Stimulated activated CD8-positive, alpha-beta memory T cell treated with anti-CD3 and anti-CD28 coated beads, Interleukin-4, amount 100 ng/mL, for 48 hours (primary cell): ENCODE results near the gene TKT.
"Not testable (repeated sequence)": the region's sequence is repeated elsewhere in the genome, so short reads cannot be mapped to it uniquely, and the experiment has no call there.

ENCODE experiments used
- DNase-seq: peaks from one replicate; pipeline ENCODE4 v3.0.0-alpha.2; 2020

Gene TKT

DNA sequence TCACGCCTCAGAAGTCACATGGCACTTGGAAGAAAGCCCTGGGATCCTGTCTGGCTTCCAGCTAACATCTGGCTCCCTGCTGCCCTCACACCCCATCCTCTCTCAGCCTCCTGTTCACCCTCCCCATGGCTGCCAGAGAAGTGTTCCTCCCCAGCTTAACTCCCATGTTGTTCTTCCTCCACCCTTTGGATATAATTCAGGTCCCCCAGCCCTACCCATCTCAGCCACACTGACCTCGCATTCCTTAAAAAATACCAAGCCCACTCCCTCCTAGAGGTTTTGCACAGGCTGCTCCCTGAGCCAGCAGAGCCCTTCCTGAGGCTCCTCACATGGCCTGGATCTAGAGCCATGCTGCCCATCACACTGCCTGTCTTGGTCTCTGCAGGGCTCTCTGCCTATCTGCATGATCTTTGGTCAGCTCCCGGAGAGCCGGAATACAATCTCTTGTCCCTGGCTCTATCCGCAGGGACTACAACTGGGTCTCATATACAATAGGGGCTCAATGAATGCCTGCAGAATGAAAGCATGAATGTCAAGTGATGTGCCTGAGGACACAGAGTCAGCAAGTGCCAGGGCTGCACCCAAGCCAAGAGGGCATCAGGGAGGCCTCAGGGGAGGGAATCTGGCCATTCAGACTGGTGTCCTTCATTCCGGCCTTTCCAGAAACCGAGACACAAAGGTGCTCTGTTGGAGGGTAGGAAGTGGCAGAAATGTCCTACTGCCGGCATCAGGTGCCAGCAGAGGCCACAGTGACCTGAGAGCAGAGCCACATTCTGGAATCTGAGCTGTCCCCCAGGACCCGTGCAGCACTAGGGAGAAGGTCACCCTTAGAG is 3.8 kb upstream of the TKT start:
- no peak for DNase-seq

DNA sequence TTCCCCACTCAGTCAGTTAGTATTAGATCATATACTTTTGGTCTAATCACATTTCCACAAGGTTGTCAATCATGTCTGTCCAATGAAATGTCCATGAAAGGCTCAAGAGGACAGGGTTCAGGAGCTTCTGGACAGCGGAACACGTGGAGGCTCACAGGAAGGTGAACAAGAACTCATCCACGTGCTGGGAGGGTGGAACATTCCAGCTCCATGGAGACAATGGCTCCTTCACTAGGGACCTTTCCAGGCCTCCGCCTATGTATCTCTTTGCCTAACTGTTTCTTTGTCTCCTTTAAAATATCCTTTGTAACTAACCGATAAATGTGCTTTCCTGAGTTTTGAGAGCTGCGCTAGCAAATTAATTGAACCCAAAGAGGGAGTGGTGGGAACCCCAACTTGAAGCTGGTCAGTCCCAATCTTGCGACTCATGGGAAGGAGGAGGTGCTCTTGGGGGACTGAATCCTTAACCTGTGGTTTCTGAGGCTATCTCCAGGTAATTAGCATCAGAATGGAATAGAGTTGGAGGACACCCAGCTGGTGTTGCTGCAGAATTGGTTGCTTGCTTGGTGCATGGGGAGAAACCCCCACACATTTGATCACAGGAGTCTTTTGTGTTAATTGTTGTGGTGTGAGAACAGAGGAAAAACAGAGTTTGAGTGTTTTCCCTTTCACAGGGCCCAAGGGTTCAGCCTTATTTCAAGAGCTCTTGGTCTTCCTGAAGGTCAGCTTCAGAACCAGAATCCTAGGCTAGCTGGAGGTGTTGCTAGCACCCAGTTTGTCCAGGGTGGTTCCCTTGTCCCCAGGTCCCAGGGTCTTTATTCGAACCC is 3.0 kb upstream of the TKT start:
- DNase-seq, result no peak

DNA sequence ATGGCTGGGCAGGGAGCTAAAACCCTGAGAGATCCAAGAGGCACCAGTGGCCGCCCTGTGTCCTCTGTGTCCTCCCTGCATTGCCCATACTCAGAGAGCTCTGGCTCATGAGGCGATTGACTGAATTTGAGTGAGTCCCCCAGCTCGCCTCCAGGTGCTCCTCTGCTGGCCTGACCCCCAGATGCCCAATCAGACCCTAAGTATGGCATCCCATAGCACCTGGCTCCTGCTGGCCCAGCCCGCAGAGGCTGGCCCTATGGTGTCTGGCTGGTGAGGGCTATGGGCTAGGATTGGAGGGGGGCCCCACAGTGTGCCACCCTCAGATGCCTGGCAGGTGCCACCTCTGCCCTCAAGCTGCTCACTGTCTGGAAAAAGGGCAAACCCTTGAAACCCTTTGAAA is 1.6 kb upstream of the TKT start:
- no peak for DNase-seq

DNA sequence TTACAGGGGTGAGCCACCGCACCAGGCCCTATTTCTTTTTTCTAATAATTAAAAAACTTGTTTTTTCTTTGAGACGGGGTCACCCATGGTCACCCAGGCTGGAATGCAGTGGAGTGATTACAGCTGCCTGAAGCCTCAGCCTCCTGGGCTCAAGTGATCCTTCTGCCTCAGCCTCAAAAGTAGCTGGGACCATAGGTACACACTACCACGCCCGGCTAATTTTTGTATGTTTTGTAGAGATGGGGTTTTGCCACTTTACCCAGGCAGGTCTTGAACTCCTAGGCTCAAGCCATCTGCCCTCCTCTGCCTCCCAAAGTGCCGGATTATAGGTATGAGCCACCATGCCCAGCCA is 858 bp upstream of the TKT start:
- DNase-seq, result no peak

DNA sequence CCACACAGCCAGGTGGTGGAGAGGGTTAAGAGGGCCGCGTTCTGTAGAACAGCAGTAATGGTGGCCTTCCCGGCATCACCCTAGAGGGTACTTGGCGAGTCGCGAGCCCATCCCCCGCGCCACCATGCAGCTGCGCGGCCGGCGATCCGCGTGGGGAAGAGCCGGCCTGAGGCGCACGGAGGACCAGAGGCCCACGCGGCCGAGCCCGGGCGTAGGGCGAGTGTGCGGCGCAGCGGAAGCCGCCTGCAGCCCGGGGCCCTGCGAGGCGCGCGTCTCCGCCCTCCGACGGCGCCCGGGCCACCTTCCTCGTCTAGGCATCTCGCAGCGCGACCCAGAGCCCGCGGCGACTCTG is 423 bp downstream of the TKT start:
- DNase-seq, result peak; percentile 53

DNA sequence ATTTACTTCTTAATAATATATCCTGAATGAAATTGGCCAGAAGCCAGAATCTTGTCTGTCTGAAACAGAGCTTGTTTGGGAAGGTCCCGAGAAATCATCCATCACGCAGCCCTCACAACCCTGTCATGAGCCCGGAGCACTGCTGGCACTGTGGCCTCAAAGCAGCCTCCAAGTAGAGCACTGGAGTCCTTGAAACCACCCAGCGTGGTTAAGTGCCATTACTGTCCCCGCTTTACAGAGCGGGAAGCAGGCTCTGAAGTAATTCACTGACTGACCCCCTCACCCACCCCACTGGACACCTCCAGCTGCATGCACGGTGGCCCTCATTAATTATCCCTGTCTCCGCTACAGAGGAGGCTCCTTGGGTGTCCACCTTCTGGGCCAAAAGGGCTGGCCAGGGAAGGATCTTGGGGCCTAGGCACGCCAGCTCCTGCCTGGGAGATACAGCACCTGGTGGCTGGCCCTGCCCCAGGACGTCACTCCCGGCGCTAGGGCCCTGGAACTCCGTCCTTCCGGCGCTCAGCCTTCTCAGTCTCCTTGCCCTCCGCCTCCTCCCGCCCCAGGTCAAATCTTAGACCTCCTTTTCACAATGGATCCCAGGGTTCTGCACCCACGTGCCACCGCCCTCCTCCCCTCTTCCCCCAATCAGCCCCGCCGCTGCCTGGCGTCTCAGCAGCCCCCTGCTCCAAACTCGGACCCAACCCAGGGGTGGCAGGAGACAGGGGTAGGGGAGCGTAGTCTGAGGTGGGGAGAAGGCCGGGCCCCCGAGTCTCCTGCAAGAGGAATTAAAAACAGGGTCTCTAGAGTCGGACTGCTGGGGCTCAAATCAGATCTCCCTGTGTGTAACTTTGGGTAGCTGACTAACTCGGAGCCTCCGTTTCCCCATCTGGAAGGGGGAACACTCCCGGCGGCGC is 1.1 kb downstream of the TKT start:
- DNase-seq, result peak; percentile 74

DNA sequence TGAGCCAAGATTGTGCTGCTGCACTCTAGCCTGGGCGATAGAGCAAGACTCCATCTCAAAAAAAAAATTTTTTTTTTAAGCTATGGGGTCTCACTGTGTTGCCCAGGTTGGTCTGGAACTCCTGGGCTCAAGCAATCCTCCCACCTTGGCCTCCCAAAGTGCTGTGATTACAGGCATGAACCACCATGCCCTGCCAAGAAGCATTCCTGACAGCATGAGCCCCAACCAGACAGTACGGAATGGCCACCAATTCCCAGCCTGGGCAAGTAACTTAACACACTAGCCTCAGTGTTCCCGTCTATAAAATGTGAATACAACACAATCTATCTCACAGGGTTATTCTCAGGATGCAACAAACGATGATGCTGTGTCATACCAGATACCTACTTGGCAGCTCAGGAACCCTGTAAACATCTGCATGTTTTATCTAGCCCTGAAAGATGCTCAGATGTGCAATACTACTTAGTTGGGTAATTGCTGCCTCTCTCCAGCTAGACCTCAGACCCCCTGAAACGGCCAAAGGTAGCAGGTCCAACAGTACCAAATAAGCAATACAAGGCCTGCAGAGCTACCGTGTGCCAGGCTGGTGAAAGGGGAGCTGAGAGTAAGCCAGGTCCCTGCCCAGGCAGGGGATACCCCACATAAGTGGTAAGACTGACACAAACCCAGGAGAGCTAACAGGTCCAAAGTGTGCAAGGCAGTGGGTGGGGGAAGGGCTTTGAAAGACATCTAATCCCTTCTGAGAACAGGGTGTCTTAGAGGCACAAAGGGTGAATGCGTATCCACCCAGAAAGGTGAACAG is 1.9 kb downstream of the TKT start:
- no peak for DNase-seq

DNA sequence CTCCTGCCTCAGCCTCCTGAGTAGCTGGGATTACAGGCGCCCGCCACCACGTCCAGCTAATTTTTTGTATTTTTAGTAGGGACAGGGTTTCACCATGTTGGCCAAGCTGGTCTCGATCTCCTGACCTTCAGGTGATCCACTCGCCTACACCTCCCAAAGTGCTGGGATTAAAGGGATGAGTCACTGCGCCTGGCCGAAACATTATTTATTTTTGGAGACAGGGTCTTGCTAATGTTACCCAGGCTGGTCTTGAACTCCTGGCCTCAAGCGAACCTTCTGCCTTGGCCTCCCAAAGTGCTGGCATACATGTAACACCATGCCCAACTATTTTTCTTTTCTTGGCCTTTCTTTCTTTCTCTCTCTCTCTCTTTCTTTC is 2.9 kb downstream of the TKT start:
- DNase-seq, result not testable (repeated sequence)

DNA sequence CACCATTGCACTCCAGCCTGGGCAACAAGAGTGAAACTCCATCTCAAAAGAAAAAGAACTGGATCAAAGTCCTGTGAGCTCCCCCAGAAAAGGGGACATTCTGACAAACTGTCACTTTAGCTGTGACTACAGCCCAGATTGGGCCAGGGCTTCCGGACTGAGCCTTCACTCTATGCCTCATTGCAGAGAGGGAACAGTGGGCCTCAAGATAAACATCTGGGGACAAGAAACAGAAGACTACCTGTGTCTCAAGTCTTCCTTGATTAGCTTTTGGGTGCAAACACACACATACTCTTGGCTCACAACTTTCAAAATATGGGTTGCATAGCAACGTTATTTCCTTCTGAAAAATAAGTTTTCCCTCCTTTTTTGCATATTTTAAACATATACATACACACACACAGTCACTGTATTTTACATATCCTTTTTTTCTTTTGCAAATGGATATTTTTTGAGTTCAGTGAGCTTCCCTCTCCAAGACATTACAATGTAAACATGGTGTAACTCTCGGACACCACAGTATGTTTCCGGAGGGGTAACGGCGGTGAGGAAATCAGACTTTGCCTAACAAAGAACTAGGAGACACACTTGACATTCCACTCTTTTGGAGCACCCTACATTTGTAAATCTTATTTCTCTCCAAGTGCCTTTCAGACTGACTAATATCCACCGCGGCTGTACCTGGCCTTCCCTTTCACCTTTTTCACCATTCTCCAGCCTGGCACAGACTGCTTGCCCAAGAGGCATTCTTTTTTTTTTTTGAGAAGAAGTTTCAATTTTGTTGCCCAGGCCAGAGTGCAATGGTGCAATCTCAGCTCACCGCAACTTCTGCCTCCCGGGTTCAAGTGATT is 3.5 kb downstream of the TKT start:
- no peak for DNase-seq

DNA sequence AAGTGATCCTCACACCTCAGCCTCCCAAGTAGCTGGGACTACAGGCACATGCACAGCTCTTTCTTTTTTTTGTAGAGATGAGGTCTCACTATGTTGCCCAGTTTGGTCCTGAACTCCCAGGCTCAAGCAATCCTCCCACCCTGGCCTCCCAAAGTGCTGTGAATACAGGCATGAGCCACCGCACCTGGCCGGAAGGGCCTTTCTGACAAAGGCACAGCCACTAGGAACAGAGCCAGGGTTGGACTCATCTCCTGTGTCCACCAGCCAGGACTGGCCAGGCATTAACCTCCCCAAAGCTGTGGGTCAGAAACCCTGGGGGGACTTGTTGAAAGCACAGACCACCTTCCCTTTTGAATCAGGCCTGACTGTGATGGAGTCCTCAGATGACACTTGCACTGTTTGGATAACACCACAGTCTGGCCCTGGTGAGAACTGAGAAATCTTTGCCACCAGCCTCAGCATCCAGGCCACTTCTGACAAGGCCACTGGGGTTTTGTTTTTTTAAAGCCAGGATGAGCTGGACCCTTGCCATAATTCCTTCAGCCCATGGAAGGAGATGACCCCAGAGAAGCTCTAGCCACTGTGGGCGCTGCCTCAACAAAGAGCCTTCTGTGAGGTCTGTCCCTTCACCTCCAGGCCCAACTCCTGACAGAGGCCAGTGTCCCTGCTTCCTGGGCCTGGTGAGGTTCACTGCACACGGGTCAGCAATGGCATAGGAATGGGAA is 4.8 kb downstream of the TKT start:
- DNase-seq, result no peak

DNA sequence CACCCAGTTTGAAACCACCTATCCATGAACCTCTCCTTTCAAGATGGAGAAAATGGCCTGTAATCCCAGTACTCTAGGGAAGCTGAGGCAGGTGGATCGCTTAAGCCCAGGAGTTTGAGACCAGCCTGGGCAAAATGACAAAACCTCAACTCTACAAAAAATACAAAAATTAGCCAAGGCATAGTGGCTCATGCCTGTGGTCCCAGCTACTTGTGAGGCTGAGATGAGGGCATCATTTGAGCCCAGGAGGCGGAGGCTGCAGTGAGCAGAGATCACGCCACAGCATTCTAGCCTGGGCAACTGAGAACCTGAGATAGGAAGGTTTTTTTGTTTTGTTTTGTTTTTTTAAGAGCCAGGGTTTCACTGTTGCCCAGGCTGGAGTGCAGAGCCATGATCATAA is 5.4 kb downstream of the TKT start:
- DNase-seq, result no peak

DNA sequence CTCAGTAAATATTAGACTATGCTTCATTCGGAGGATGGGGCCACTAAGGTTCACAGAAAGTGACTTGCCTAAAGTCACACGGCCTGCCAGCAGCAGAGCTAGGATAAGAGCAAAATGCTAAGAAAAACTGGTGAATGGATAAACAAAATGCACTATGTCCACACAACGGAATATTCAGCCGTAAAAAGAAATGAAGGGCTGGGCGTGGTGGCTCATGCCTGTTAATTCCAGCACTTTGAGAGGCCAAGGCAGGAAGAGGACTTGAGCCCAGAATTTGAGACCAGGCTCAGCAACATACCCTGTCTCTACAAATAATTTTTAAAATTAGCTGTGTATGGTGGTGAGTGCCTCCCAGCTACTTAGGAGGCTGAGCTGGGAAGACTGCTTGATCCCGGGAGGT is 7.7 kb downstream of the TKT start:
- DNase-seq, result no peak

DNA sequence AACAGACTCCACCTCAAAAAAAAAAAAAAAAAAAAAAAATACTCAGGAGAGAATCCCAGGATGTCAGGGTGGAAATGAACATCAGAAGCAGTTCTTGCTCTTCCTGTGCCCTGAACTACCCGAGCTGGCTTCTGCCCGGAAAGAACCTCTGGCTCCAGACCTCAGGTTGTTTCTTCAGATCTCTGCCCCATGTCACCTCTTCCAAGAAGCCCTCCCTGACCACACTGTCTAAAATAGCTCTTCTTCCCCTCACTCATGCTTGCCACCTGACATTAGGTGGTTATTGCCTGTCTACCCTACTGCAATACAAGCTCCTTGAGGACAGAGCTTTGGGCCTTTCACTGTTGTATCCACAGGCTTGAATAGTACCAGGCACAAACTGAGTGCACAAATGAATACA is 8.2 kb downstream of the TKT start:
- DNase-seq, result no peak

DNA sequence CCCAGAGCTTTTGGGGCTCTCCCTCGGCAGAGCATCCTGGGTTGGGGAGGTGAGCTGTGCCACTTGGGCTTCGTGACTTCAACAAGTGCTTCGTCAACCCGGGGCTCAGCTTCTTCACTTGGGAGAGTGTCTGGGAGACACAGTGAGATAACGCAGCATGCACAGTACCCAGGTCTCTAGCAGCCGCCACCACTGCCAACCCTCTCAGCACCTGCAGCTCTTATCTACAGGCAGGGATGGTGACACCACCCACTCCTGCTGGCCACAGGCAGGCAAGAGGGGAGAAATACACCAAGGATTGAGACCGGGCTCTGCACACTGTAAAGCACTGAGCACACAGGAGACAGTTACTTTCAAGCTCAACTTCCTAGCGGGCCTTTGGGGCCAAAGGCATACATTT is 11.6 kb downstream of the TKT start:
- DNase-seq, result no peak

DNA sequence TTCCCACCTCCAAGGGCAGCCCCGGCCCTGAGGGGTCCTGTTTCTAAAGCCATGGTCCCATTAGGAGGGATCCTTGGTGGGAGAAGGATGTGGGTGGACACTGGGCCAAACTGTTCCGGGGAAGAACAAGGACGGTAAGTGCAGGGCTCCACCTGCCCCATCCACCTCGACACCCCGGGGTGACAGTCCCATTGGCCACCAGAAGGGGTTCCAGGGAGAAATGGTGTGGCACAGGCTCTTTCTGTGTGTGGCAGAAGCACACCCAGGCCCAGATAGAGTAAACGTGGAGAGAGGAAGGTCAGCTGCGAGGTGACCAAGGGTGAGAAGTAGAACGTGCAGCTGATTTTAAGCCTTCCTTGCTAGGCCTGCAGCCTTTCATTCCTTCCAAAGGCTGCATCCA is 12.0 kb downstream of the TKT start:
- DNase-seq, result no peak

DNA sequence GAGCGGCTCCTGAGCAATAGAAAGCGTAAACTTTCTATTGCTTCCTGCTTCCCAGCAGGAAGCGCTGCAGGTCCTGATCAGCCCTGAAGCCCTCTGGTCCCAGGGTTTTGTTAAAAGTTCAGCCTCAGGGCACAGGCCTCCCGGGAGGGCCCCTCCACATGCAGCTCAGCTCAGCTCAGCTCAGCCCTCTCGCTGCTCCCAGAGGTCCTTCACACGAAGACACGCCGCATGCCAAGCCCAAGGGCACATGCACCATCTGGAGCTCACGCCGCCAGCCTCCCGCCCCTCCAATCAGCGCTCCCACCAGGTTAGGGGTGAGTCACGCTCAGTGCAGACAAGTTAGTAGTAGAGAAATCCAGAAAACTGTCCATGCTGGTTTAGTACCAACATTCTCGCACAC is 12.7 kb downstream of the TKT start:
- DNase-seq, result no peak

DNA sequence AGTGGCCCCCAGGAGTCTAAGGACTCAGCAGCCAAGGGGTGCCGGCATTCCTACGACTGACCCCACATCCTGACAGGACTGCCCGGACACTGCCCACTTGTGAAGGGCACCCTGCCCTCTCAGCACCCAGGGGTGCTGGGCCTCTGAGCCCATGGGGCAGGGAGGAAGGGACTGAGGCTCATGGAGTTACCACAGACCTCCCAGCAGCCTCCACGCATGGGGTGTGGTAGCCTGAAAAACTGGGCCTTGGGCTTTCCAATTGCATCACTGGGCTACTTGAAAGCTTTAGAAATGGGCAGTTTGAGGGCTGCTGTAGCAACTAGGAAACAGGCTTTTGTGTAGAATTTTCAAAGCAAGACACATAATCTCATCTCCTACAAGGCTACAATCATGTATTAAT is 13.2 kb downstream of the TKT start:
- DNase-seq, result no peak

DNA sequence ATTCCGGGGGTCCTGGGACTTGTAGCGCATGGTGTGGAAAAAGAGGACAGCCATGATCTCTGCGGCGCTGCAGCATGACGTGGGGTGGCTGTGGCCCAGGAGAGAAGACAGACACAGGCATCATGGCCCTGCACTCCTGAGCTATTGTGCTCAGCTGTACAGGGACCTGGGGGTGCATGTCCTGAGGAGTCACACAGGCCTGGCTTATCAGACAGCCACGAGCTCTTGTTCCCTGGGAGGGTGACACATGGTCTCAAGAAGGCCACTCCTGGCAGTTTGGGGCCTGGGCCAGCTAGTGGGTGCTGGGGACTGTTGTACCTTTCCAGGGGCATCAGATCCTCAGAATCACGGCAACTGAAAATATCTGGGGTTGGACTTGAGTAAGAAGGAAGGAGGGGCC is 13.7 kb downstream of the TKT start:
- no peak for DNase-seq

DNA sequence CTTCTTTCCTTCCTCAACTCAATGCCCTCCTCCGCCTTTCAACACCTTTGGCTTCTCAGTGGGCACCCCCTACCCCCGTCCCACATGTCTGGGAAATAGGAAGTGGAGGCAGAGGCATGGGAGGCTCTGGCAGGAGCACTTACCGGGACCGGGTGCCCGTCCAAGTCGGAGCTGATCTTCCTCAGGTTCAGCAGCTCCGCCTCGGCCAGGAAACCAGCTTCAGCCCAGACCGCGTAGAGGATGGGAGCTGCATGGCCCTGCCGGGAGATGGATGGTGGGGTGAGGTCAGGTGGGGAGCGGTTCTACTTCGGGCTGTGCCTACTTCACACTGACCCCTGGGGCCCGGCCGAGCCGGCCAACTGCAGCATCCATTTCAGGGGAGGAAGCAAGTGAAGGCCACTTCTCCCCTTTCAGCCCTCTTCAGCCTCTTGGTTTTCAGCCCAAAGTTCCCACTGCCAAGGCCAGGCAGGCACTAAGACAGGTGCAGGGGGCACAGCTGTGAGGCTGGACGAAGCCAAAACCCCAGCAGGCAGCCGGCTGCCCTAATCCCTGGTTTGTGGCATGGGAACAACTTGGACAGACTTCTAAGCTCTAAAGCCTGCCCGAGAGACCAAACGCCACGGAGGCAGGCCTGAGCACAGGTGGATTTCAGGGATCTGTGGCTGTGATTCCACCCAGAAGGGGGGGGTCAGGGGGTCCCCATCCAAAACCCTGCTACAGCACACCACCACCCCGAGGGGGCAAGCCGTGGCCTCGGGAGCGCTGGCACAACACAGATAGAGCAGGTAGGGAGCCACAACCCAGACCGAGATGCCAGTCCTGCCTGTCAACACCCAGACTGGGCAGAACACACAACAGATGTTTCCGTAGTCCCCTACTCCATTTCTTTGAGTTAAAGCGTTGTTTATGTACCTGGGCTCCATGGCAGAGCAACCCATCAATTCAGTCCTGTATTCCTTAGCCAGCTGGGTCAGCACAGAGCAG is 14.5 kb downstream of the TKT start:
- DNase-seq, result no peak

DNA sequence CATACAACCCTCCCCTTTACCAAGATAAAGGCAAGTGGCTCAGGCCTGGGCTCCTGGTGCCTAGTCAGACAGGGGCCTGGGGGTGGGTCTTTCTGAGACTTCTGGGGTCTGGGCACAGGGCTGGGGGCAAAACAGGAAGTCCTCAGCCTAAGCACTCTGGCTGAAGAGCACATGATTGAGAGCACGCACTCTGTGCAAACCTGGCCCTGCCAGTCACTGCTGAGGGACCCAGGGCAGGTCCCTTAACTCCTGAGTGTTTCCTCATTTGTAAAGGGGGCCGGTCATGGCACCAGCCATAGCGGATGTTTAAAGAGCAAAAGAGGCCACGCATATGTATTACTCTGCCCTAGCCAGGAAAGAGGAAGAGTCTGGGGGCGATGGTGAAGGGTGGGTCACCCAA is 16.0 kb downstream of the TKT start:
- no peak for DNase-seq
